Measurements from ENCODE around the gene C6orf132.

Gene C6orf132

DNA sequence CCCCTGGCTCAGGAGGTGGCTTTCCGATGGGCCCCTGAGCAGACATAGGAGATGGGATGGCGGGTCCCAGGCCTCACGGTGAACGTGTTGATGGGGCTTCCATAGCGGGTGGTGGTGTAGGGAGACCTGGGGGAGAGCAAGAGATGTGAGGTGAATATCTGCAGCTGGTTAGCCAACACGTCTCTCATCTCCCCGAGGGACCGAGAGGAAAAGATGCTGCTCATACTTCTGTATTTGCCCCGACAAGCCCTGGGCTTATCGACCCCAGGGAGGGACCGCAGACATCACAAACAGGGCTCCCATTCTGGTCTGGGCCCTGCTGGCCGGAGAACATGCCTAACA, 38.7 kb downstream of the C6orf132 start:
- H3K4me3 ChIP-seq (ENCODE audit: low read depth, low read length, poor library complexity, severe bottlenecking): peak overlapping the region; percentile 62
- H3K4me1 ChIP-seq (ENCODE audit: insufficient read depth, low read length, severe bottlenecking): peaks cover 15% of the 10 kb centered on the region
- no peaks in the 10 kb centered on the region for H3K9me3 ChIP-seq (ENCODE audit: low read length)
- H4K20me1 ChIP-seq (ENCODE audit: insufficient read depth, low read length): no peaks in the 10 kb centered on the region
- H3K4me2 ChIP-seq (ENCODE audit: low read length): peak overlapping the region; percentile 84
- H2AFZ ChIP-seq (ENCODE audit: low read length): peak overlapping the region; percentile 30; the same call in 1 of the 2 replicates
- H3K9ac ChIP-seq (ENCODE audit: low read length): peak overlapping the region; percentile 63; the same call in 1 of the 2 replicates
- no peaks in the 10 kb centered on the region for H3K36me3 ChIP-seq (ENCODE audit: insufficient read depth, low read length)
- H3K9me2 ChIP-seq (ENCODE audit: low read depth, low read length): no peaks in the 10 kb centered on the region
- no peak for TF ChIP-seq EZH2 (IDR thresholded peaks at IDR 0.05; ENCODE audit: borderline replicate concordance, low read length)
- TF ChIP-seq, protein P1, sequence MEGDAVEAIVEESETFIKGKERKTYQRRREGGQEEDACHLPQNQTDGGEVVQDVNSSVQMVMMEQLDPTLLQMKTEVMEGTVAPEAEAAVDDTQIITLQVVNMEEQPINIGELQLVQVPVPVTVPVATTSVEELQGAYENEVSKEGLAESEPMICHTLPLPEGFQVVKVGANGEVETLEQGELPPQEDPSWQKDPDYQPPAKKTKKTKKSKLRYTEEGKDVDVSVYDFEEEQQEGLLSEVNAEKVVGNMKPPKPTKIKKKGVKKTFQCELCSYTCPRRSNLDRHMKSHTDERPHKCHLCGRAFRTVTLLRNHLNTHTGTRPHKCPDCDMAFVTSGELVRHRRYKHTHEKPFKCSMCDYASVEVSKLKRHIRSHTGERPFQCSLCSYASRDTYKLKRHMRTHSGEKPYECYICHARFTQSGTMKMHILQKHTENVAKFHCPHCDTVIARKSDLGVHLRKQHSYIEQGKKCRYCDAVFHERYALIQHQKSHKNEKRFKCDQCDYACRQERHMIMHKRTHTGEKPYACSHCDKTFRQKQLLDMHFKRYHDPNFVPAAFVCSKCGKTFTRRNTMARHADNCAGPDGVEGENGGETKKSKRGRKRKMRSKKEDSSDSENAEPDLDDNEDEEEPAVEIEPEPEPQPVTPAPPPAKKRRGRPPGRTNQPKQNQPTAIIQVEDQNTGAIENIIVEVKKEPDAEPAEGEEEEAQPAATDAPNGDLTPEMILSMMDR (IDR thresholded peaks at IDR 0.05; ENCODE audit: low read length): no peak
- H3K79me2 ChIP-seq (ENCODE audit: insufficient read depth, low read length): no peaks in the 10 kb centered on the region
- no peak overlapping the region for H3K27ac ChIP-seq (ENCODE audit: low read depth, low read length, poor library complexity, severe bottlenecking)
- H3F3A ChIP-seq (ENCODE audit: insufficient read depth, low read length): no peaks in the 10 kb centered on the region
- peaks cover 10% of the 10 kb centered on the region; the same call in 1 of the 2 replicates for H3K27me3 ChIP-seq (ENCODE audit: insufficient read depth, low read length)

DNA sequence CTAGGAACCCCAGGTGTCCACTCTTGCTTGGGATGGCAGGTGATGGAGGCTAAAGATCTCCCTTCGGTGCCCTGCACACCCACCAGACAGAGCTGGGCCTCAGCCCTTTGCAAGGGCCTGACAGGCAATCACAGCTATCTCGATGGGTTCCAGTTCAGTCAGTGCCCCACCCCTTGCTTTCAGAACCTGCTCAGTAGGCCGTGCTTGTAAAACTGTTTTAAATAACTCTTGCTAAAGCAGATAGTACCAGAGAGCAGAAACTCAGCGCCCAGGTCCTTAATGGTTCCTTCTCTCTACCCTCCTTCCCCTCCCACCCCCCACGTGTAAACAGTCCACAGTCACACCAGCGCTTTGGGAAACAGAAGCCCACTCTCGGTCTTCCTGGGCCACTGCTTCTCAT, 39.2 kb downstream of the C6orf132 start:
- TF ChIP-seq EZH2 (IDR thresholded peaks at IDR 0.05; ENCODE audit: borderline replicate concordance, low read length): no peak
- TF ChIP-seq, protein P1 (IDR thresholded peaks at IDR 0.05; ENCODE audit: low read length): no peak
- H2AFZ ChIP-seq (ENCODE audit: low read length): no peak overlapping the region

DNA sequence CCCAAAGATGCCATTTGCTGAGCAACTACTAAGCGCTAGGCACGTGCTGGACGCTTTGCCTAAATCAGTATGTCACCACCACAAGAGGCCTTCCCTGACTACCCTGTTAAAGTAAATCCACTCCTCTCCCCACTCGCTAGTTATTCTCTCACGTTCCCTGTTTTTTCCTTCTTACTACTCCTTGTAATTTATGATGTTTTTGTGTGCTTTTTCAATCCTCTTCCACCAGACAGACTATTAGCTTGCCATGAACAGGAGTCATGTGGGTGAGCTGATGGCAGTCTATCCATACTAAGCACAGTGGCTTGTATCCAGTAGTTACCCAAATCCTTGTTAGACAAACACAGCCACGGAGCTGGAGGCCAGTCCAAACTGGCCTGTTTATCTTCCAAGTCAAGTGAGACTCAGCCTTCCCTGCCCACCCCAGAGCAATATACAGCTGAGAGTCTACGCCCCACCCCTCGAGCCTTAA, 41.2 kb downstream of the C6orf132 start:
- Histone ChIP-seq H3K27ac (ENCODE audit: low read depth, low read length, poor library complexity, severe bottlenecking) (no peak overlapping the region), H3K9me2 (ENCODE audit: low read depth, low read length) (no peaks in the 10 kb centered on the region), H3K36me3 (ENCODE audit: insufficient read depth, low read length) (no peaks in the 10 kb centered on the region), H4K20me1 (ENCODE audit: insufficient read depth, low read length) (no peaks in the 10 kb centered on the region), H3K4me3 (ENCODE audit: low read depth, low read length, poor library complexity, severe bottlenecking) (no peak overlapping the region), H3K9ac (ENCODE audit: low read length) (no peak overlapping the region), H3F3A (ENCODE audit: insufficient read depth, low read length) (no peaks in the 10 kb centered on the region), H3K4me1 (ENCODE audit: insufficient read depth, low read length, severe bottlenecking) (peaks cover 15% of the 10 kb centered on the region), H3K9me3 (ENCODE audit: low read length) (no peaks in the 10 kb centered on the region), H3K4me2 (ENCODE audit: low read length) (no peak overlapping the region), H2AFZ (ENCODE audit: low read length) (no peak overlapping the region), H3K27me3 (ENCODE audit: insufficient read depth, low read length) (peaks cover 10% of the 10 kb centered on the region; the same call in 1 of the 2 replicates), H3K79me2 (ENCODE audit: insufficient read depth, low read length) (no peaks in the 10 kb centered on the region)
- TF ChIP-seq, protein P1 (IDR thresholded peaks at IDR 0.05; ENCODE audit: low read length): no peak
- TF ChIP-seq EZH2 (IDR thresholded peaks at IDR 0.05; ENCODE audit: borderline replicate concordance, low read length): no peak

More for the DNA sequence above, 39.2 kb downstream of the C6orf132 start:
- no peaks in the 10 kb centered on the region for H3K9me3 ChIP-seq (ENCODE audit: low read length)
- no peak overlapping the region for H3K27ac ChIP-seq (ENCODE audit: low read depth, low read length, poor library complexity, severe bottlenecking)
- no peaks in the 10 kb centered on the region for H4K20me1 ChIP-seq (ENCODE audit: insufficient read depth, low read length)
- H3K36me3 ChIP-seq (ENCODE audit: insufficient read depth, low read length): no peaks in the 10 kb centered on the region
- no peak overlapping the region for H3K4me2 ChIP-seq (ENCODE audit: low read length)
- H3K4me1 ChIP-seq (ENCODE audit: insufficient read depth, low read length, severe bottlenecking): peaks cover 15% of the 10 kb centered on the region
- peaks cover 10% of the 10 kb centered on the region; the same call in 1 of the 2 replicates for H3K27me3 ChIP-seq (ENCODE audit: insufficient read depth, low read length)
- H3F3A ChIP-seq (ENCODE audit: insufficient read depth, low read length): no peaks in the 10 kb centered on the region
- no peak overlapping the region for H3K9ac ChIP-seq (ENCODE audit: low read length)
- no peak overlapping the region for H3K4me3 ChIP-seq (ENCODE audit: low read depth, low read length, poor library complexity, severe bottlenecking)
- no peaks in the 10 kb centered on the region for H3K79me2 ChIP-seq (ENCODE audit: insufficient read depth, low read length)
- H3K9me2 ChIP-seq (ENCODE audit: low read depth, low read length): no peaks in the 10 kb centered on the region

Data from OCI-LY1 (cell line).